Endothelial cell of umbilical vein (primary cell): Measurements from ENCODE around the gene SETDB1. TPM values are rescaled to one million over a fixed set of nuclear protein-coding genes. Genes with fewer than 3 reads are reported as not detected.

Experiments
- BruUV-seq: library from RNA; stranded (reverse); fragments of 400-500 nt; replicated peaks from 2 replicates; lab custom pipeline; 2021; lab: Mats Ljungman, UMichigan
- CTCF ChIA-PET: fragments of 300-600, 350-600 bp; sonication (Branson Sonifier 250); formaldehyde crosslinking; loops from one replicate; lab custom pipeline; 2021; ENCODE audit warnings: antibody characterized with exemption, inconsistent platforms; lab: Charles Lee
- POLR2A ChIA-PET: fragments of 300-600, 350-600 bp; sonication (Branson Sonifier 250); formaldehyde crosslinking; loops from one replicate; lab custom pipeline; 2021; ENCODE audit warnings: antibody characterized with exemption, inconsistent platforms; lab: Charles Lee
- DNase-seq: peaks from one replicate; pipeline ENCODE4 v3.0.0-alpha.2; 2011; ENCODE audit warnings: low read depth, low spot score
- FAIRE-seq: peaks from 2 replicates; lab custom pipeline; 2011; peaks lifted over from hg19 to GRCh38; lab: Jason Lieb, UNC
- H2AFZ ChIP-seq: 2 replicates; pipeline ENCODE4 v1.6.0; 2012; ENCODE audit warnings: low read depth, low read length, control low read depth, inconsistent platforms
- H3K27ac ChIP-seq: 2 replicates; pipeline ENCODE4 v1.5.1; 2011; ENCODE audit warnings: low read depth, mild to moderate bottlenecking, control low read depth, low read length, moderate library complexity; ENCODE audit not compliant: insufficient read depth
- H3K27me3 ChIP-seq, 2 experiments: 2 replicates each; pipeline versions ENCODE4 v1.6.0 to v1.6.1; 2011; ENCODE audit warnings: low read length in 2 of 2, mixed read lengths in 1 of 2; ENCODE audit not compliant: control insufficient read depth in 2 of 2, insufficient read depth in 2 of 2
- H3K36me3 ChIP-seq, 2 experiments: 2 replicates in 1 of 2; 3 replicates in 1 of 2; pipeline ENCODE4 v1.5.1; 2011; ENCODE audit warnings: low read length in 2 of 2, mild to moderate bottlenecking in 1 of 2, moderate library complexity in 1 of 2; ENCODE audit not compliant: control insufficient read depth in 2 of 2, insufficient read depth in 2 of 2; ENCODE audit errors: extremely low read depth in 1 of 2
- H3K4me1 ChIP-seq: 3 replicates; pipeline ENCODE4 v1.5.1; 2011; ENCODE audit warnings: mild to moderate bottlenecking, low read length; ENCODE audit not compliant: control insufficient read depth, insufficient read depth; ENCODE audit errors: extremely low read depth
- H3K4me2 ChIP-seq: 2 replicates; pipeline ENCODE4 v1.6.1; 2011; ENCODE audit warnings: low read length, control low read depth, mixed read lengths; ENCODE audit not compliant: insufficient read depth
- H3K4me3 ChIP-seq, 3 experiments: fragments of 200-600 bp in 1 of 3; sonication (generic), shearing (Covaris generic) in 1 of 3; replicated peaks in 1 of 3; 2 replicates each; pipeline ENCODE4 v1.5.1; 2011 to 2016; ENCODE audit warnings: control low read depth in 3 of 3, low read length in 3 of 3, mild to moderate bottlenecking in 2 of 3, inconsistent platforms in 1 of 3, low read depth in 1 of 3, moderate library complexity in 1 of 3; ENCODE audit not compliant: insufficient read depth in 1 of 3
- H3K79me2 ChIP-seq: 2 replicates; pipeline ENCODE4 v1.6.0; 2012; ENCODE audit warnings: low read length, inconsistent platforms; ENCODE audit not compliant: control insufficient read depth, insufficient read depth
- H3K9ac ChIP-seq: replicated peaks from 2 replicates; pipeline ENCODE3; 2011; ENCODE audit warnings: low read length, control low read depth; ENCODE audit not compliant: insufficient read depth; ENCODE audit errors: extremely low read depth
- H3K9me1 ChIP-seq: replicated peaks from 3 replicates; pipeline ENCODE4 v1.6.0; 2011; ENCODE audit warnings: mild to moderate bottlenecking, low read length; ENCODE audit not compliant: control insufficient read depth, insufficient read depth; ENCODE audit errors: extremely low read depth
- H3K9me3 ChIP-seq: replicated peaks from 2 replicates; pipeline ENCODE4 v1.5.1; 2012; ENCODE audit warnings: low read length, inconsistent platforms; ENCODE audit not compliant: control insufficient read depth, insufficient read depth
- H4K20me1 ChIP-seq: replicated peaks from 2 replicates; pipeline ENCODE3; 2011; ENCODE audit warnings: mild to moderate bottlenecking, low read length; ENCODE audit not compliant: control insufficient read depth, insufficient read depth; ENCODE audit errors: extremely low read depth
- EZH2 ChIP-seq: IDR thresholded peaks from 2 replicates; pipeline ENCODE4 v1.6.1; 2012; ENCODE audit warnings: borderline replicate concordance, low read depth, mild to moderate bottlenecking, moderate library complexity, low read length, inconsistent platforms; ENCODE audit not compliant: severe bottlenecking
- FOS ChIP-seq: IDR thresholded peaks from 2 replicates; pipeline ENCODE4 v1.6.1; 2011; ENCODE audit warnings: mild to moderate bottlenecking, low read length, moderate library complexity, borderline replicate concordance; ENCODE audit not compliant: insufficient read depth
- GATA2 ChIP-seq: IDR thresholded peaks from 2 replicates; pipeline ENCODE4 v1.7.0; 2011; ENCODE audit warnings: low read depth, mild to moderate bottlenecking, moderate library complexity, mixed read lengths, low read length; ENCODE audit not compliant: insufficient read length, insufficient read depth
- JUN ChIP-seq: IDR thresholded peaks from 2 replicates; pipeline ENCODE4 v1.6.1; 2011; ENCODE audit warnings: borderline replicate concordance, low read depth; ENCODE audit not compliant: insufficient read length, insufficient read depth
- MAX ChIP-seq: IDR thresholded peaks from 2 replicates; pipeline ENCODE4 v1.6.1; 2011; ENCODE audit not compliant: insufficient read depth, insufficient read length
- MYC ChIP-seq: IDR thresholded peaks from one replicate; pipeline ENCODE4 v1.6.1; 2011; ENCODE audit warnings: mild to moderate bottlenecking, low read depth, low read length
- POLR2A ChIP-seq: IDR thresholded peaks from 2 replicates; pipeline ENCODE4 v1.6.1; 2012; ENCODE audit warnings: low read depth, mild to moderate bottlenecking, control low read depth, low read length
- POLR2AphosphoS5 ChIP-seq: IDR thresholded peaks from 2 replicates; pipeline ENCODE4 v1.6.1; 2012; ENCODE audit warnings: low read depth, mild to moderate bottlenecking, control low read depth, low read length, moderate library complexity; ENCODE audit not compliant: insufficient read depth
- dilution Hi-C: fragments of 300-500 bp; cut with MboI; formaldehyde crosslinking; loops from one replicate; pipeline ENCODE4 v1.15.0; 2019; ENCODE audit warnings: low sequenced_read_pairs; ENCODE audit not compliant: extremely low pct_ligation_motif_present
- intact Hi-C: fragments of 100-400 bp; cut with micrococcal nuclease; formaldehyde crosslinking; loops from one replicate; pipeline ENCODE4 v1.10.0; 2022
- polyA plus RNA-seq, 4 experiments: library from polyadenylated mRNA; depleted of rRNA in 3 of 4; stranded (reverse) in 3 of 4; unstranded in 1 of 4; fragments of >200 nt; gene quantifications; 2 replicates each; pipeline versions ENCODE4 v1.2.1 to v1.2.3, GENCODE V29; 2011 to 2012; ENCODE audit warnings: missing spikeins in 1 of 4
- total RNA-seq: library from RNA; stranded (reverse); gene quantifications from 2 replicates; pipeline ENCODE4 v1.2.3, GENCODE V29; 2021
- TF ChIP-seq, protein P1 (sequence below), 2 donors: IDR thresholded peaks; 1 replicate in 1 of 2; 2 replicates in 1 of 2; pipeline ENCODE4 v1.5.1; 2011; ENCODE audit warnings: low read length in 2 of 2, mild to moderate bottlenecking in 2 of 2, moderate library complexity in 2 of 2, control low read depth in 1 of 2, inconsistent platforms in 1 of 2, low read depth in 1 of 2; ENCODE audit not compliant: insufficient read depth in 1 of 2; ENCODE audit errors: extremely low read depth in 1 of 2

The SETDB1 gene
- total and polyA plus RNA-seq, 2 donors (not counting 3 experiments of a cell fraction or from before 2014, with no cell fraction given) = 25.3 to 49.2 TPM

GRCh38 chr1:150966011-150966410 is 39.8 kb downstream of the SETDB1 start:
- dilution Hi-C loops = no loop called here
- FAIRE-seq = no peak
- CTCF ChIA-PET = interaction anchor here (1.2 to 2.7 kb wide), 5 partner anchors 12 to 40 kb away, joined by 3 to 8 read pairs (median 5); partner anchors contain the start of gene MINDY1
- Histone ChIP-seq H3K9me3 (no peaks in the 10 kb centered on the region), H3K9me1 (no peaks in the 10 kb centered on the region), H3K4me1 (peaks cover 3% of the 10 kb centered on the region), H3K27ac (no peak overlapping the region), H3K4me3 (no peak overlapping the region), H3K27me3 (no peaks in the 10 kb centered on the region), H3K79me2 (peaks cover 26% of the 10 kb centered on the region), H3K36me3 (peaks cover 23 to 36% of the 10 kb centered on the region in 2 experiments), H2AFZ (no peak overlapping the region), H3K4me2 (no peak overlapping the region), H3K9ac (no peak overlapping the region), H4K20me1 (no peaks in the 10 kb centered on the region)
- intact Hi-C loops = no loop called here
- POLR2A ChIA-PET = no interaction called here
- no peak for TF ChIP-seq EZH2
- no peak for TF ChIP-seq FOS
- no peak for TF ChIP-seq MAX
- no peak for TF ChIP-seq JUN
- no peak for TF ChIP-seq POLR2A
- TF ChIP-seq GATA2 = no peak
- no peak for TF ChIP-seq POLR2AphosphoS5
- no peak for TF ChIP-seq MYC
- TF ChIP-seq, protein P1, sequence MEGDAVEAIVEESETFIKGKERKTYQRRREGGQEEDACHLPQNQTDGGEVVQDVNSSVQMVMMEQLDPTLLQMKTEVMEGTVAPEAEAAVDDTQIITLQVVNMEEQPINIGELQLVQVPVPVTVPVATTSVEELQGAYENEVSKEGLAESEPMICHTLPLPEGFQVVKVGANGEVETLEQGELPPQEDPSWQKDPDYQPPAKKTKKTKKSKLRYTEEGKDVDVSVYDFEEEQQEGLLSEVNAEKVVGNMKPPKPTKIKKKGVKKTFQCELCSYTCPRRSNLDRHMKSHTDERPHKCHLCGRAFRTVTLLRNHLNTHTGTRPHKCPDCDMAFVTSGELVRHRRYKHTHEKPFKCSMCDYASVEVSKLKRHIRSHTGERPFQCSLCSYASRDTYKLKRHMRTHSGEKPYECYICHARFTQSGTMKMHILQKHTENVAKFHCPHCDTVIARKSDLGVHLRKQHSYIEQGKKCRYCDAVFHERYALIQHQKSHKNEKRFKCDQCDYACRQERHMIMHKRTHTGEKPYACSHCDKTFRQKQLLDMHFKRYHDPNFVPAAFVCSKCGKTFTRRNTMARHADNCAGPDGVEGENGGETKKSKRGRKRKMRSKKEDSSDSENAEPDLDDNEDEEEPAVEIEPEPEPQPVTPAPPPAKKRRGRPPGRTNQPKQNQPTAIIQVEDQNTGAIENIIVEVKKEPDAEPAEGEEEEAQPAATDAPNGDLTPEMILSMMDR (IDR thresholded peaks at IDR 0.05; ENCODE audit: extremely low read depth in 1 of 2, insufficient read depth in 1 of 2, low read depth in 1 of 2, low read length in 2 of 2) = no peak
- no peak for DNase-seq
- no TSS peak for BruUV-seq
